SJSA1 (cell line): Measurements from ENCODE around the gene COL5A2. TPM values are rescaled to one million over a fixed set of nuclear protein-coding genes. Genes with fewer than 3 reads are reported as not detected.

Source experiments
- DNase-seq, 2 experiments: peaks; one replicate each; pipeline ENCODE4 v3.0.0-alpha.2; 2015 to 2020; ENCODE audit warnings: low spot score in 2 of 2, low read depth in 1 of 2
- H3K27ac ChIP-seq: fragments of 250-450 bp; sonication (Bioruptor Pico); 2 replicates; pipeline ENCODE4 v1.5.1; 2020; ENCODE audit warnings: mild to moderate bottlenecking, moderate library complexity
- H3K27me3 ChIP-seq: fragments of 250-450 bp; sonication (Bioruptor Pico); replicated peaks from 2 replicates; pipeline ENCODE4 v1.5.1; 2020; ENCODE audit warnings: mild to moderate bottlenecking, moderate library complexity
- H3K36me3 ChIP-seq: fragments of 250-450 bp; sonication (Bioruptor Pico); 2 replicates; pipeline ENCODE4 v1.5.1; 2020; ENCODE audit warnings: mild to moderate bottlenecking
- H3K4me1 ChIP-seq: fragments of 250-450 bp; sonication (Bioruptor Pico); replicated peaks from 2 replicates; pipeline ENCODE4 v1.6.1; 2021; ENCODE audit warnings: mild to moderate bottlenecking
- H3K4me3 ChIP-seq: fragments of 250-450 bp; sonication (Bioruptor Pico); 2 replicates; pipeline ENCODE4 v1.5.1; 2020; ENCODE audit warnings: mild to moderate bottlenecking
- H3K9me3 ChIP-seq: fragments of 250-450 bp; sonication (Bioruptor Pico); replicated peaks from 2 replicates; pipeline ENCODE4 v1.5.1; 2020; ENCODE audit warnings: mild to moderate bottlenecking
- total RNA-seq: library from RNA; depleted of rRNA; stranded (reverse); fragments of >200 nt; shearing (Covaris generic); gene quantifications from 2 replicates; pipeline ENCODE4 v1.2.3, GENCODE V29; 2014

COL5A2 gene
- total RNA-seq, 1 experiment from 2014 or later, result 917 TPM

- Histone ChIP-seq H3K4me1 (peaks cover 21% of the 10 kb centered on the region), H3K27ac (no peak overlapping the region), H3K36me3 (peaks cover 32% of the 10 kb centered on the region), H3K27me3 (no peaks in the 10 kb centered on the region), H3K9me3 (no peaks in the 10 kb centered on the region), H3K4me3 (no peak overlapping the region)
- no peak for DNase-seq
These were observed 27.7 kb downstream of the COL5A2 start for GRCh38 chr2:189151906-189152305.

- Histone ChIP-seq H3K27me3 (no peaks in the 10 kb centered on the region), H3K4me3 (no peak overlapping the region), H3K4me1 (peaks cover 22% of the 10 kb centered on the region), H3K36me3 (peaks cover 29% of the 10 kb centered on the region), H3K9me3 (no peaks in the 10 kb centered on the region), H3K27ac (peak overlapping the region; percentile 58)
- peak in 1 of 2 experiments; percentile 64 for DNase-seq
These were observed 29.5 kb downstream of the COL5A2 start for GRCh38 chr2:189150033-189150432.

GRCh38 chr2:189147989-189148388 lies 31.6 kb downstream of the COL5A2 start:
- no peak overlapping the region for H3K4me3 ChIP-seq
- no peak for DNase-seq
- H3K9me3 ChIP-seq, result no peaks in the 10 kb centered on the region
- peaks cover 33% of the 10 kb centered on the region for H3K4me1 ChIP-seq
- H3K27me3 ChIP-seq, result no peaks in the 10 kb centered on the region
- H3K36me3 ChIP-seq, result peaks cover 34% of the 10 kb centered on the region
- H3K27ac ChIP-seq, result no peak overlapping the region

- no peak for DNase-seq
- peaks cover 30% of the 10 kb centered on the region for H3K36me3 ChIP-seq
- H3K27ac ChIP-seq, result no peak overlapping the region
- H3K27me3 ChIP-seq, result no peaks in the 10 kb centered on the region
- peaks cover 34% of the 10 kb centered on the region for H3K4me1 ChIP-seq
- H3K9me3 ChIP-seq, result no peaks in the 10 kb centered on the region
- H3K4me3 ChIP-seq, result no peak overlapping the region
These were observed 32.2 kb downstream of the COL5A2 start for GRCh38 chr2:189147361-189147760.

GRCh38 chr2:189146553-189146952 lies 33.0 kb downstream of the COL5A2 start:
- peaks cover 34% of the 10 kb centered on the region for H3K4me1 ChIP-seq
- H3K27ac ChIP-seq, result no peak overlapping the region
- no peak for DNase-seq
- H3K4me3 ChIP-seq, result no peak overlapping the region
- peaks cover 27% of the 10 kb centered on the region for H3K36me3 ChIP-seq
- H3K9me3 ChIP-seq, result no peaks in the 10 kb centered on the region
- H3K27me3 ChIP-seq, result no peaks in the 10 kb centered on the region

GRCh38 chr2:189144700-189145211 lies 34.8 kb downstream of the COL5A2 start:
- DNase-seq, result no peak
- H3K4me1 ChIP-seq, result peaks cover 16% of the 10 kb centered on the region
- H3K27me3 ChIP-seq, result no peaks in the 10 kb centered on the region
- no peak overlapping the region for H3K27ac ChIP-seq
- no peak overlapping the region for H3K4me3 ChIP-seq
- H3K9me3 ChIP-seq, result no peaks in the 10 kb centered on the region
- peaks cover 34% of the 10 kb centered on the region for H3K36me3 ChIP-seq

GRCh38 chr2:189143925-189144324 lies 35.6 kb downstream of the COL5A2 start:
- no peaks in the 10 kb centered on the region for H3K27me3 ChIP-seq
- no peak overlapping the region for H3K4me3 ChIP-seq
- peak overlapping the region; percentile 19; the same call in 1 of the 2 replicates for H3K27ac ChIP-seq
- H3K4me1 ChIP-seq, result peaks cover 13% of the 10 kb centered on the region
- no peaks in the 10 kb centered on the region for H3K9me3 ChIP-seq
- no peak for DNase-seq
- peaks cover 37% of the 10 kb centered on the region for H3K36me3 ChIP-seq

GRCh38 chr2:189142893-189143759 lies 36.4 kb downstream of the COL5A2 start:
- H3K4me3 ChIP-seq, result no peak overlapping the region
- no peaks in the 10 kb centered on the region for H3K9me3 ChIP-seq
- no peaks in the 10 kb centered on the region for H3K27me3 ChIP-seq
- no peak overlapping the region for H3K27ac ChIP-seq
- peak; percentile 45 to 48 for DNase-seq
- peaks cover 13% of the 10 kb centered on the region for H3K4me1 ChIP-seq
- peaks cover 36% of the 10 kb centered on the region for H3K36me3 ChIP-seq

GRCh38 chr2:189138800-189139199 lies 40.8 kb downstream of the COL5A2 start:
- Histone ChIP-seq H3K4me3 (no peak overlapping the region), H3K27me3 (no peaks in the 10 kb centered on the region), H3K4me1 (peaks cover 4% of the 10 kb centered on the region), H3K27ac (no peak overlapping the region), H3K36me3 (peaks cover 38% of the 10 kb centered on the region), H3K9me3 (no peaks in the 10 kb centered on the region)
- DNase-seq, result no peak

- peaks cover 37% of the 10 kb centered on the region for H3K36me3 ChIP-seq
- H3K27ac ChIP-seq, result no peak overlapping the region
- H3K4me3 ChIP-seq, result no peak overlapping the region
- no peaks in the 10 kb centered on the region for H3K9me3 ChIP-seq
- DNase-seq, result no peak
- no peaks in the 10 kb centered on the region for H3K4me1 ChIP-seq
- no peaks in the 10 kb centered on the region for H3K27me3 ChIP-seq
These were observed 42.0 kb downstream of the COL5A2 start for GRCh38 chr2:189137519-189137918.

GRCh38 chr2:189134485-189134884 lies 45.1 kb downstream of the COL5A2 start:
- no peak overlapping the region for H3K27ac ChIP-seq
- no peak for DNase-seq

GRCh38 chr2:189131991-189132390 lies 47.6 kb downstream of the COL5A2 start:
- peaks cover 48% of the 10 kb centered on the region for H3K4me1 ChIP-seq
- no peak for DNase-seq
- no peak overlapping the region for H3K4me3 ChIP-seq
- no peaks in the 10 kb centered on the region for H3K27me3 ChIP-seq
- H3K9me3 ChIP-seq, result no peaks in the 10 kb centered on the region
- H3K36me3 ChIP-seq, result peaks cover 32% of the 10 kb centered on the region
- H3K27ac ChIP-seq, result no peak overlapping the region

More at GRCh38 chr2:189134485-189134884, 45.1 kb downstream of the COL5A2 start:
- H3K27me3 ChIP-seq, result no peaks in the 10 kb centered on the region
- H3K9me3 ChIP-seq, result no peaks in the 10 kb centered on the region
- peaks cover 36% of the 10 kb centered on the region for H3K36me3 ChIP-seq
- peaks cover 23% of the 10 kb centered on the region for H3K4me1 ChIP-seq
- no peak overlapping the region for H3K4me3 ChIP-seq

- H3K27ac ChIP-seq, result peak overlapping the region; percentile 99
- H3K36me3 ChIP-seq, result peaks cover 49% of the 10 kb centered on the region
- no peaks in the 10 kb centered on the region for H3K9me3 ChIP-seq
- H3K4me3 ChIP-seq, result no peak overlapping the region
- peaks cover 63% of the 10 kb centered on the region for H3K4me1 ChIP-seq
- DNase-seq, result peak; percentile 72 to 92
- no peaks in the 10 kb centered on the region for H3K27me3 ChIP-seq
These were observed 49.6 kb downstream of the COL5A2 start for GRCh38 chr2:189129971-189130370.

- H3K4me3 ChIP-seq, result no peak overlapping the region
- no peaks in the 10 kb centered on the region for H3K9me3 ChIP-seq
- DNase-seq, result peak in 1 of 2 experiments; percentile 60
- peaks cover 73% of the 10 kb centered on the region for H3K4me1 ChIP-seq
- no peaks in the 10 kb centered on the region for H3K27me3 ChIP-seq
- H3K36me3 ChIP-seq, result peaks cover 50% of the 10 kb centered on the region
- peak overlapping the region; percentile 99 for H3K27ac ChIP-seq
These were observed 50.6 kb downstream of the COL5A2 start for GRCh38 chr2:189128970-189129369.
